Ascending aorta (tissue), 2 donors: ENCODE data around the gene CREB5. TPM values are rescaled to one million over a fixed set of nuclear protein-coding genes. Genes with fewer than 3 reads are reported as not detected.

Experiments
- DNase-seq, 2 donors: peaks; one replicate each; pipeline ENCODE4 v3.0.0-alpha.2; 2019; ENCODE audit warnings: low spot score in 2 of 2
- H3K27ac ChIP-seq, 2 donors: fragments of 200-600 bp; sonication (generic); one replicate each; pipeline ENCODE4 v1.5.1; 2016 to 2017; ENCODE audit warnings: mild to moderate bottlenecking in 1 of 2
- H3K27me3 ChIP-seq: fragments of 200-600 bp; sonication (generic); one replicate; pipeline ENCODE4 v1.5.1; 2017
- H3K36me3 ChIP-seq, 2 donors: fragments of 200-600 bp; sonication (generic); one replicate each; pipeline ENCODE4 v1.5.1; 2016
- H3K4me1 ChIP-seq, 2 donors: fragments of 200-600 bp; sonication (generic); one replicate each; pipeline ENCODE4 v1.5.1; 2016 to 2017; ENCODE audit warnings: mild to moderate bottlenecking in 1 of 2
- H3K4me3 ChIP-seq, 2 donors: fragments of 200-600 bp; sonication (generic); one replicate each; pipeline ENCODE4 v1.5.1; 2016 to 2017; ENCODE audit warnings: mild to moderate bottlenecking in 1 of 2
- H3K9me3 ChIP-seq, 2 donors: fragments of 200-600 bp; sonication (generic); one replicate each; pipeline ENCODE4 v1.5.1; 2016
- intact Hi-C: fragments of 100-400 bp; cut with DNase I; formaldehyde crosslinking; loops from one replicate; pipeline ENCODE4 v1.15.1; 2023
- total RNA-seq: library from RNA; depleted of rRNA; stranded (reverse); fragments of >200 nt; gene quantifications from one replicate; pipeline ENCODE4 v1.1.0, GENCODE V29; 2016
- TF ChIP-seq, protein P1 (sequence below), 3 experiments: fragments of 200-600 bp in 2 of 3; fragments of 450-650 bp in 1 of 3; sonication (generic) in 2 of 3; IDR thresholded peaks; one replicate each; pipeline ENCODE4 v1.5.1; 2016 to 2019; ENCODE audit warnings: antibody characterized with exemption in 3 of 3, mild to moderate bottlenecking in 1 of 3, moderate library complexity in 1 of 3

The CREB5 gene
- total RNA-seq, 1 donor from 2014 or later, result 143 TPM

DNA sequence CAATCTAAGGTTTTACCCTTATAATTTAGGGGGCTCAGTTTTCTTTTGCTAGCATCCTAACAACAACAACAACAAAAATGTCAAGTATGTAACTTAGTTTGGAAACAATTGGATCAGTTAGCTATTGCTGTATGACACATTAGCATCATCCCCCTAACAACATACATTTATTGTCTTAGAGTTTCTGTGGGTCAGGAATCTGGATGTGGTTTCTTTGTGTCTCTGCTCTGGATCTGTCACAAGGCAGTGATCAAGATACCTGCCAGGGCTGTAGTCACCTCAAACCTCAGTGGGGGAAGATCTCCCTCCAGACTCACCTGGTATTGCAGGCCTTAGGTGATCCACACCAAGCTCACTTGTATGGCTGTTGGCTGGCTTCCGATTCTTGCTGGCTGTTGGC is 18.3 kb downstream of the CREB5 start:
- no peaks in the 10 kb centered on the region for H3K9me3 ChIP-seq
- intact Hi-C loops, result no loop called here
- no peak overlapping the region for H3K4me3 ChIP-seq
- no peaks in the 10 kb centered on the region for H3K4me1 ChIP-seq
- TF ChIP-seq, protein P1, sequence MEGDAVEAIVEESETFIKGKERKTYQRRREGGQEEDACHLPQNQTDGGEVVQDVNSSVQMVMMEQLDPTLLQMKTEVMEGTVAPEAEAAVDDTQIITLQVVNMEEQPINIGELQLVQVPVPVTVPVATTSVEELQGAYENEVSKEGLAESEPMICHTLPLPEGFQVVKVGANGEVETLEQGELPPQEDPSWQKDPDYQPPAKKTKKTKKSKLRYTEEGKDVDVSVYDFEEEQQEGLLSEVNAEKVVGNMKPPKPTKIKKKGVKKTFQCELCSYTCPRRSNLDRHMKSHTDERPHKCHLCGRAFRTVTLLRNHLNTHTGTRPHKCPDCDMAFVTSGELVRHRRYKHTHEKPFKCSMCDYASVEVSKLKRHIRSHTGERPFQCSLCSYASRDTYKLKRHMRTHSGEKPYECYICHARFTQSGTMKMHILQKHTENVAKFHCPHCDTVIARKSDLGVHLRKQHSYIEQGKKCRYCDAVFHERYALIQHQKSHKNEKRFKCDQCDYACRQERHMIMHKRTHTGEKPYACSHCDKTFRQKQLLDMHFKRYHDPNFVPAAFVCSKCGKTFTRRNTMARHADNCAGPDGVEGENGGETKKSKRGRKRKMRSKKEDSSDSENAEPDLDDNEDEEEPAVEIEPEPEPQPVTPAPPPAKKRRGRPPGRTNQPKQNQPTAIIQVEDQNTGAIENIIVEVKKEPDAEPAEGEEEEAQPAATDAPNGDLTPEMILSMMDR (IDR thresholded peaks at IDR 0.05), result no peak
- no peaks in the 10 kb centered on the region for H3K27me3 ChIP-seq
- no peak overlapping the region for H3K27ac ChIP-seq
- DNase-seq, result no peak
- H3K36me3 ChIP-seq, result no peaks in the 10 kb centered on the region

DNA sequence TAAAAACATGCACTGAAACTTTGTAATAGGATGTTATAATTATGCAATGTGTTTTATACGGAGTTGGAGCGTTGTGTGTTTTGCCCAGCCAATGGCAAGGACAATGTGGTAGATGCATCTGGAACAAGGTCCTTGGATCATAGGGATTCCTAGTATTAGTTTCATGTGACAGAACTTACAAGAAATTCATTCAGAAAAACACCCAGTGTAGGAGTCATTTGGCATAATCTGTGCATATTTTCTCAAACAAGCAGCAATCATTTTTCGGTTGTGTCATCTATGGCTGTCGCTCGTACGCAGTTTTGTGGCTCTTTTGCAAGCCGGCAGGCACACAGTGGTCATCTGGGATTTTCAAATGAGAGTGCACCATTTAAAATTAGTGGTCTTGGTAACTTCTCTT is 19.8 kb downstream of the CREB5 start:
- no peaks in the 10 kb centered on the region for H3K36me3 ChIP-seq
- H3K4me3 ChIP-seq, result peak overlapping the region in 1 of 2 donors; percentile 45
- H3K27me3 ChIP-seq, result no peaks in the 10 kb centered on the region
- no peaks in the 10 kb centered on the region for H3K4me1 ChIP-seq
- peak overlapping the region in 1 of 2 donors; percentile 35 for H3K27ac ChIP-seq
- peak in 1 of 2 donors; percentile 80 for DNase-seq
- TF ChIP-seq, protein P1 (IDR thresholded peaks at IDR 0.05), result no peak
- H3K9me3 ChIP-seq, result no peaks in the 10 kb centered on the region
- intact Hi-C loops, result no loop called here

GRCh38 chr7:28433039-28433438 is 20.7 kb downstream of the CREB5 start:
- H3K27me3 ChIP-seq, result no peaks in the 10 kb centered on the region
- no peak for DNase-seq
- no peaks in the 10 kb centered on the region for H3K4me1 ChIP-seq
- intact Hi-C loops, result no loop called here
- H3K36me3 ChIP-seq, result no peaks in the 10 kb centered on the region
- H3K27ac ChIP-seq, result no peak overlapping the region
- H3K4me3 ChIP-seq, result no peak overlapping the region
- H3K9me3 ChIP-seq, result no peaks in the 10 kb centered on the region
- TF ChIP-seq, protein P1 (IDR thresholded peaks at IDR 0.05), result no peak

- Histone ChIP-seq H3K36me3 (no peaks in the 10 kb centered on the region), H3K9me3 (no peaks in the 10 kb centered on the region), H3K27me3 (no peaks in the 10 kb centered on the region), H3K4me1 (no peaks in the 10 kb centered on the region), H3K4me3 (no peak overlapping the region), H3K27ac (no peak overlapping the region)
- intact Hi-C loops, result no loop called here
- TF ChIP-seq, protein P1 (IDR thresholded peaks at IDR 0.05), result no peak
- DNase-seq, result no peak
Observed at GRCh38 chr7:28433699-28434219, 21.4 kb downstream of the CREB5 start.

GRCh38 chr7:28434510-28434909 is 22.2 kb downstream of the CREB5 start:
- Histone ChIP-seq H3K4me1 (no peaks in the 10 kb centered on the region), H3K27ac (no peak overlapping the region), H3K4me3 (no peak overlapping the region), H3K36me3 (no peaks in the 10 kb centered on the region), H3K27me3 (no peaks in the 10 kb centered on the region), H3K9me3 (no peaks in the 10 kb centered on the region)
- intact Hi-C loops, result no loop called here
- DNase-seq, result no peak
- TF ChIP-seq, protein P1 (IDR thresholded peaks at IDR 0.05), result no peak

GRCh38 chr7:28435152-28435551 is 22.8 kb downstream of the CREB5 start:
- intact Hi-C loops, result no loop called here
- no peak overlapping the region for H3K27ac ChIP-seq
- DNase-seq, result no peak
- H3K4me1 ChIP-seq, result no peaks in the 10 kb centered on the region
- H3K9me3 ChIP-seq, result no peaks in the 10 kb centered on the region
- TF ChIP-seq, protein P1 (IDR thresholded peaks at IDR 0.05), result no peak
- H3K36me3 ChIP-seq, result no peaks in the 10 kb centered on the region
- no peaks in the 10 kb centered on the region for H3K27me3 ChIP-seq
- no peak overlapping the region for H3K4me3 ChIP-seq
